Left cardiac atrium (tissue), 4 donors: ENCODE data around the gene UQCRC2. TPM values are rescaled to one million over a fixed set of nuclear protein-coding genes. Genes with fewer than 3 reads are reported as not detected.
A peak's percentile ranks its signal among the peaks of the same experiment; 100 is the strongest.
"Not testable (repeated sequence)": the region's sequence is repeated elsewhere in the genome, so short reads cannot be mapped to it uniquely, and the experiment has no call there.

ENCODE experiments used
- ATAC-seq, 2 donors: fragments of 200-7000 bp; cut with Tn5 transposase; one replicate each; pipeline ENCODE4 v1.9.1; 2020; ENCODE audit warnings: mild to moderate bottlenecking in 2 of 2, moderate library complexity in 2 of 2
- DNase-seq: peaks from one replicate; pipeline ENCODE4 v3.0.0-alpha.2; 2020
- intact Hi-C, 2 donors: fragments of 100-400 bp; cut with DNase I; formaldehyde crosslinking; loops; one replicate each; pipeline versions ENCODE4 v1.14.1 to v1.15.1; 2022 to 2023
- total RNA-seq, 2 donors: library from RNA; stranded (reverse); fragmentation: NEBNext Ultra II Directional; extraction: Animal tissue kit (Norgen Biotek cat#: 25700); gene quantifications; one replicate each; pipeline ENCODE4 v1.2.1, GENCODE V29; 2021
- donor health status: DM: no; HTN: yes; CAD: no.
- donor health status: DM: no; HTN: yes; CAD: no; lungs with severe emphysema.
- donor health status: DM: yes; HTN: yes; CAD: no.
- donor health status: Dilated cardiomyopathy.

The UQCRC2 gene
- total RNA-seq, 2 donors from 2014 or later = 554 to 621 TPM

DNA sequence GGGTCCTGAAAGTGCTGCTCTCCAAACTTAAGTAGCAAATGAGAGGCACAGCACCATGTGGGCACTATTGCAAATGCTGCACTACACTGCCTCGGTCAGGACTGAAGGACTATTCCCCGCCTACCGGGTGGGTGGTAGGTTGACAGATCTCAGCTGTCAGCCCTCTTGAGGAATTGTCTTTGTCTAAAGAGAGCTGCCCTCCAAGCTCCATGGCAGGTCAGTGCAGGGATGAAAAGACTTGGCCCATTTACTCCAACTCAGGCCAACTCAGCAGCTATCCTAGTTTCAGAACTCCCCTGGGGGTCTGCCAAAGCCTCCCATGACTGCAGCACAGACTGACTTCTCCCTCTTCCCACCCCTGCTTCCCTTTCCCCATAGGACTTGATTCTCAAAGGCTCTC, 51.2 kb downstream of the UQCRC2 start:
- ATAC-seq = no peak
- DNase-seq = no peak
- intact Hi-C loops = loop anchor here in 1 of 2 donors (5.0 kb wide), 3 partner anchors 73 to 183 kb away; no protein-coding TSS in a partner anchor

- ATAC-seq (no peak), DNase-seq (no peak)
- intact Hi-C loops = no loop called here
Measured at GRCh38 chr16:22005746-22006145, 52.6 kb downstream of the UQCRC2 start.

DNA sequence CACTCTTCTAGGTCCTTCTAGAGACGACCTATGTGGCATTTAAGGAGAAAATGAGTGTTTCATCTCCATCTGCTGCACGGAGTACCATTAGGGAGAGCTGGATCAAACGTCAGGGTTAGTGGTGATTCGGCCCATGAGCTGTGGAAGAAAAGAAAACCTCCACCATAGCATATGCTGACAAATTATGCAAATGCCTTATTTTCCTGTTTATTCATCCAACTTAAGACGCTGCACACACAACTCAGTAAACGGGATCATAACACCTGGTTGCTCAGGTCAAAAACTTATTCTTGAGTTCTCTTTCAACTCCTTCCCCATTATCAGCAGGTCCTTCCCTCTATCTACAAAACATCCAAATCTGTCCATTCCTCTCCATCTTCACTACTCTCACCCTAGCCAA, 53.5 kb downstream of the UQCRC2 start:
- ATAC-seq (no peak), DNase-seq (no peak)
- intact Hi-C loops = no loop called here

DNA sequence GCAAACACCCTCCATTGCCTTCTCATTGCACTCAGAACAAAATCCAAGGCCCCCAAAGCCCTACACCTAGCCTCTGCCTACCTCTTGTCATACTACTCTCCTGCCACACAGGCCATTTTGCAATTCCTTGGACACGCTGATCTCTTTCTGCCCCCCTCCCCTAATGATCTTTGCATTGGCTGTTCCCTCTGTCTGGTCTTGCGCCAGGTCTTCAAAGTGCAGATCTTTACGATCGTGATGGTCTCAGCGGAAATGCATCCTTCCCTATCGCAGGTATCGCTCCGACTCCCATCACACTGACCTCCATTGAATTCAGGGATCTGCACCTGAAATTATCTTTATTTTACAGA, 54.0 kb downstream of the UQCRC2 start:
- ATAC-seq (peak in 1 of 2 donors; percentile 2), DNase-seq (no peak)
- intact Hi-C loops = no loop called here

DNA sequence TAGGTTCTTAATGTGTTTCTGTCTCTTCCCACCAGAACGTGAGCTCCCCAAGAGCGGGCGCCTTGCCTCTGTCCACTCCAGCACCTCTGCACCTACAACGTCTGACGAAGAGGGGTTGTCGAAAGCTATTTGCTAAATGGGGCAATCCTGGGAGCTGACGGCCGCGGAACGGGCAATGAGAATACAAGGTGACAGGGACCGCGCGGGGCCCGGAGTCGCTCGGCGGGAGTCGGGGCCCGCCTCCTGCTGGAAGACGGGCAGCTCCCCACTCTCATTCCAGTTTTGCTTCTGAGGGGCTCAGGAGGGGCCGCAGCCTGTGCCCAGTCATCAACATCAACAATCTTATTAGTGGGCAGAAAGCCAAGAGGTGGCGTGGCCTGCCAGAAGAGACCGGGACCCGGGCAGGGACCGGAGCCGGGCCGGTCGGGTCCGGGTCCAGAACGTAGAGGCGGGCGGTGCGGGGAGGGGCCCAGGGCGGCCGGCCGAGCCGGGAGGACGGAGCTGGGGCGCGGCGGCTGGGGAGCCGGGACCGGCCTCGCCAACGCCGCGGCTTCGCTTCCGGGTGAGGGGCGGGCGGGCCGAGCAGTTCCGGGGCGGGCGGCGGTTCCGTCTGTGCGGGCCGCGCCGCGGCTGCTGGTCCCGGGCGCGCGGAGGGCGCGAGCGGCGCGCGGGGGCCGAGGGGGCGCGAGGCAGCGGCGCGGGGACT, 54.5 kb downstream of the UQCRC2 start, which contains the start of gene MOSMO:
Gene MOSMO, plus strand, starts transcription at position 603 of the 706 bp plus-strand sequence. CDS start 191 bp downstream, outside the sequence.
- DNase-seq = peak; percentile 75
- ATAC-seq = peak; percentile 96 to 98
- intact Hi-C loops = no loop called here

- intact Hi-C loops = no loop called here
- no peak for DNase-seq
- ATAC-seq = peak; percentile 12 to 14
Measured at GRCh38 chr16:22008215-22009059, 55.3 kb downstream of the UQCRC2 start.

- intact Hi-C loops = no loop called here
- DNase-seq (no peak), ATAC-seq (no peak)
Measured at GRCh38 chr16:22010902-22011301, 57.7 kb downstream of the UQCRC2 start.

GRCh38 chr16:22012241-22012640, 59.1 kb downstream of the UQCRC2 start:
- no peak for DNase-seq
- intact Hi-C loops = no loop called here
- no peak for ATAC-seq

GRCh38 chr16:22013486-22013885, 60.3 kb downstream of the UQCRC2 start:
- no peak for ATAC-seq
- intact Hi-C loops = no loop called here
- no peak for DNase-seq

- DNase-seq (no peak), ATAC-seq (no peak)
- intact Hi-C loops = no loop called here
Measured at GRCh38 chr16:22014271-22014873, 61.2 kb downstream of the UQCRC2 start.

- DNase-seq = no peak
- intact Hi-C loops = no loop called here
Measured at GRCh38 chr16:22016927-22017326, 63.8 kb downstream of the UQCRC2 start.

DNA sequence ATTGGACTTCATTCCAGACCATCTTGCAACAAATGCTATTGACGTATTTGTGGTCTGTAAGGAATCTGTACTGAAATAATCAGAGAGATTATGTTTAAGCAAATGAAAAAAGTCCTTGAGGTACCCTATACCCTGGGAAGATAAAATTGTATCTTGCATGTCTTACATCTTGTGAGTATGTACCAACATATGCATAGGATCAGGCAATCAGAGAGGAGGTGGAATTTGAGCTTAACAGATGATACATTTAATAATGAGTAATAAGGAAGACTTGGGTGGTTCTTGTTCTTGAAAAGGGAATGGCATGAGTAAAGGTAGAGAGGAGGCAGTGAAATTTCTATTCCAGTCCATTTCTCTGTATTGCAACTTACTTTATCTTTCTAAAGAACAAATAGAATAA, 65.4 kb downstream of the UQCRC2 start:
- DNase-seq (no peak), ATAC-seq (no peak)
- intact Hi-C loops = no loop called here

More at GRCh38 chr16:22016927-22017326, 63.8 kb downstream of the UQCRC2 start:
- no peak for ATAC-seq

DNA sequence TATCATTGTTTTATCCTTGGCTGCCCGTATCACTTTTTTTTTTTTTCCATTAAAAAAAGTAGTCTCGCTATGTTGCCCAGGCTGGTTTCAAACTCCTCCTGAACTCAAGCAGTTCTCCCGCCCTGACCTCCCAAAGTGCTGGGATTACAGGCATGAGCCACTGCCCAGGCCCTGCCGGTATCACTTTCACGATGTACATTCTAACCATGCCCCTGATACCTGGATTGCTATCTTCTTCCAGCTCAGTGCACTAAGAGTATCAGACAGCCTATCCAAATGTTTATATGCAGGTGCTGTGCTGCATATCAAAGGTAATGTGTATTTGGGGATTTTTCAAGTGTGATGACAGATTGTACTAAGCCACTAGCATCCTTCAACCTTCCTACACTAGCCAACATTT, 69.0 kb downstream of the UQCRC2 start:
- intact Hi-C loops = no loop called here
- ATAC-seq (no peak), DNase-seq (no peak)

DNA sequence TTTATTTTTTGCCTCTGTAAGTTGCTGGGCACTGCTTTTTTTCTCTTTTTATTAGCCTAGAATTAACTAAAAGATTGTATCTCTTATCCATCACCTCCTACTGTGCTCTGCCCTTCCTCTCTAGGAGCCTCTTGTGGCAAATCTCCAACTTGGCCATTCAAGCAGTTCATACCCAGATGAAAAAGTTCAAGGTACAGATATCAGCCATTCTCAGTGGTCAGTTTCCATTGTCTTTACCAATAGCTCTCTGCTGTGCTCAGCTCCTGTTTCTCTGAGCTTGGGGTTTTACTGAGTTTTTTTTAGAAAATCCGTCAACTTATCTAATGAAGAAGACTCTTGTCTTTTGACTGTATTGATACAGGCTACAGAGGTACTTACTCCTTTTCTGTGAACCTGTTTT, 70.3 kb downstream of the UQCRC2 start:
- intact Hi-C loops = no loop called here
- DNase-seq (no peak), ATAC-seq (no peak)

- intact Hi-C loops, ATAC-seq, DNase-seq: not testable (repeated sequence)
Measured at GRCh38 chr16:22024785-22025184, 71.6 kb downstream of the UQCRC2 start.

DNA sequence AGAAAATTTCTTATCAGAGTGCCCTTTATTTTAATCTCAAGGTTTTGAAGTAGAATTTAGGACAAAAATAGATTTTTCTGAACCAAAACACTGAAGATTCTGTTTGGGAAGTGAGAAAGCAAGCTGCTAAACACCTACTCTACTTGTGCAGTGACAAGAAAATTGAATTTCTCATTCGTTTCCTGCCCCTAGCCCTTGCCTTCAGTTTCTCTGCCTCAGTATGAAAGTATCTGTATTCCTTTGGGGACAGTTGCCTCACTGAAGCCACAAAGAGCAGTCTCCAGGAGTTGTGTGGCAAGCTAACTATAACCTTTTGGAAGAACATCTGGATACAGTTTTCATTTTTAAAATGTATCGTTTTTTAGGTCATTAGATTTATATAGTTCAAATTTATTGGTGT, 74.5 kb downstream of the UQCRC2 start:
- DNase-seq (no peak), ATAC-seq (no peak)
- intact Hi-C loops = no loop called here

DNA sequence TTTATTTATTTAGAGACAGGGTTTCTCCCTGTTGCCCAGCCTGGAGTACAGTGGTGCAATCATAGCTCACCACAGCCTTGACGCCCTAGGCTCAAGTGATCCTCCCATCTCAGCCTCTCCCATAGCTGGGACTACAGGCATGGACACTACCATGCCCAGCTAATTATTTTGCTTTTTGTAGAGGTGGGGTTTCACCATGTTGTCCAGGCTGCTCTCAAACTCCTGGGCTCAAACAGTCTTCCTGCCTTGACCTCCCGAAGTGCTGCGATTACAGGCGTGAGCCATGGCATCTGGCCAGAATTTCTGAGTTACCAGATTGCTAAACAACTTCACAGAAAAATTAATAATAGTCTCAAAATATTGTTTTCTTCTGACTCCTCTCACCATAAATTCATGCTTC, 76.5 kb downstream of the UQCRC2 start:
- DNase-seq = no peak
- no peak for ATAC-seq
- intact Hi-C loops = no loop called here

GRCh38 chr16:22030087-22030812, 77.1 kb downstream of the UQCRC2 start:
- ATAC-seq (no peak), DNase-seq (no peak)
- intact Hi-C loops = no loop called here

DNA sequence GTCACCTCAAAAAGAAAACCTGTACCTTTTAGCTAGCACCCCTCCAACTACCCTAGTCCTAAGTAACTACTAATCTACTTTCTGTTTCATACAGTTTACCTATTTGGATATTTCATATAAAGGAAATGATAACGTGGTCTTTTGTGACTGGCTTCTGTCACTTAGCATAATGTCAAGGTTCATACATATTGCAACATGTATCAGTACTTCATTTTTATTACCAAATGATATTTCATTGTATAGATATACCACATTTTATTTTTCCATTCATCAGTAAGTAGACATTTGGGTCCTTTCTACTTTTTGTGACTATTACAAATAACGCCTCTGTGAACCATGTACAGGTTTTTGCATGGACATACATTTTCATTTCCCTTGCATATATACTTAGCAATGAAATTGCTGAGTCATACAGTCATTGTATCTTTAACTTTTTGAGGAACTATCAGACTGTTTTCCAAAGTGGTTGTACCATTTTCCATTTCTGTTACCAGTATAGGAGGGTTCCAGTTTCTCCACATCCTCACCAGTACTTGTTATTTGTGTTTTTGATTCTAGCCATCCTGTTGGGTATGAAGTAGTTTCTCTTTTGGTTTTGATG, 78.4 kb downstream of the UQCRC2 start:
- intact Hi-C loops = no loop called here
- ATAC-seq = no peak
- no peak for DNase-seq
